B cell (primary cell): ENCODE data around the gene FNDC7.

Experiments
- CTCF ChIP-seq: fragments of 200-600 bp; IDR thresholded peaks from one replicate; pipeline ENCODE4 v1.8.0; 2022; ENCODE audit warnings: antibody characterized with exemption, mild to moderate bottlenecking
- EZH2 ChIP-seq: IDR thresholded peaks from 2 replicates; pipeline ENCODE4 v1.6.1; 2012; ENCODE audit warnings: borderline replicate concordance, low read depth, mild to moderate bottlenecking, moderate library complexity, low read length; ENCODE audit not compliant: insufficient read depth, poor library complexity, severe bottlenecking

- no peak for TF ChIP-seq CTCF
- TF ChIP-seq EZH2 = no peak
These were observed 15.7 kb downstream of the FNDC7 start for GRCh38 chr1:108728327-108728923.
